Right lobe of liver (tissue), 6 donors: ENCODE measurements around the gene NT5DC1. TPM values are rescaled to one million over a fixed set of nuclear protein-coding genes. Genes with fewer than 3 reads are reported as not detected.

ENCODE experiments used
- ATAC-seq, 4 donors: fragments of 200-7000 bp; cut with Tn5 transposase; one replicate each; pipeline ENCODE4 v1.9.1; 2020; ENCODE audit warnings: mild to moderate bottlenecking in 4 of 4, moderate library complexity in 4 of 4
- DNase-seq, 3 donors: peaks; one replicate each; pipeline ENCODE4 v3.0.0-alpha.2; 2020
- H3K27ac ChIP-seq, 3 donors: fragments of 200-600 bp; one replicate each; pipeline ENCODE4 v1.8.0; 2022
- H3K27me3 ChIP-seq, 2 donors: fragments of 200-600 bp; one replicate each; pipeline ENCODE4 v1.8.0; 2022
- H3K36me3 ChIP-seq, 4 donors: fragments of 200-600 bp; sonication (generic) in 1 of 4; one replicate each; pipeline versions ENCODE4 v1.5.1 to v1.8.0; 2017 to 2022; ENCODE audit warnings: control low read depth in 1 of 4
- H3K4me1 ChIP-seq, 4 donors: fragments of 200-600 bp; sonication (generic) in 1 of 4; one replicate each; pipeline versions ENCODE4 v1.5.1 to v1.8.0; 2017 to 2022; ENCODE audit warnings: control low read depth in 1 of 4
- H3K4me3 ChIP-seq, 3 donors: fragments of 200-600 bp; one replicate each; pipeline ENCODE4 v1.8.0; 2022
- H3K9me3 ChIP-seq, 4 donors: fragments of 200-600 bp; sonication (generic) in 1 of 4; one replicate each; pipeline versions ENCODE4 v1.5.1 to v1.8.0; 2017 to 2022; ENCODE audit warnings: control low read depth in 1 of 4
- POLR2A ChIP-seq: fragments of 450-650 bp; IDR thresholded peaks from one replicate; pipeline ENCODE4 v1.6.1; 2017; ENCODE audit warnings: antibody characterized with exemption, mild to moderate bottlenecking
- WGBS: methylation state at CpG from one replicate; pipeline ENCODE4 v1.1.6; 2018; ENCODE audit warnings: low coverage, low lambda C conversion rate; ENCODE audit not compliant: insufficient coverage; ENCODE audit errors: missing lambda C conversion rate; 5-methylcytosine and 5-hydroxymethylcytosine counted together
- intact Hi-C, 2 donors: fragments of 100-400 bp; cut with DNase I; formaldehyde crosslinking; loops; one replicate each; pipeline versions ENCODE4 v1.11.2 to v1.14.1; 2022
- total RNA-seq, 6 experiments: library from RNA; depleted of rRNA in 2 of 6; stranded (reverse); fragments of >200 nt in 2 of 6; fragmentation: NEBNext Ultra II Directional in 3 of 6; extraction: Animal tissue kit (Norgen Biotek cat#: 25700) in 3 of 6; gene quantifications; one replicate each; pipeline versions ENCODE4 v1.1.0 to v1.2.4, GENCODE V29; 2016 to 2023
- TF ChIP-seq, protein P1 (sequence below), 4 donors: fragments of 200-600 bp in 3 of 4; fragments of 450-650 bp in 1 of 4; IDR thresholded peaks; one replicate each; pipeline versions ENCODE4 v1.5.1 to v1.8.0; 2016 to 2022; ENCODE audit warnings: antibody characterized with exemption in 4 of 4, mild to moderate bottlenecking in 2 of 4
- donor health status: DM: no; HTN: yes; CAD: no.
- donor health status: DM: no; HTN: no; CAD: no.
- donor health status: DM: no; HTN: no; CAD: no.
- donor health status: DM: no; HTN: yes; CAD: no.
- donor health status: DM: no; HTN: yes; CAD: no.

Gene NT5DC1
- total RNA-seq, 6 experiments from 2014 or later = 8.5 to 49.1 (median 34.8) TPM

DNA sequence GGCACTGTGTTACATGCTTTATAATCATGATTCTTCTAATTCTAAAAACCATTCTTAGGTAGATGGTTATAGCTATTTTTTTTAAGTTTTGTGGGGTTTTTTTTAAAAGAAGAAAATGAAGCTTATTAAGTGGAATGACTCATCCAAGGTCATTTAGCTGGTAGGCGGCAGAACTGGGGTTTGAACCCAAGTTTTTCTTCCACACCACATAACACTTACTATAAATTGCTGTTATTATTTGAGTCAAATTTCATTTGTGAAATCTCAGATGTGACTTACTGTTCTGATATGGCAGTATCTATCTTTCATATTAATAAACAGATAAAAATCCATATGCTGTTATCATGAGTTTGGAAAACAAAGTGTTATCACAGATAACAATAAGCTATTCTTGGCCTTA, 35.7 kb downstream of the NT5DC1 start:
- TF ChIP-seq, protein P1, sequence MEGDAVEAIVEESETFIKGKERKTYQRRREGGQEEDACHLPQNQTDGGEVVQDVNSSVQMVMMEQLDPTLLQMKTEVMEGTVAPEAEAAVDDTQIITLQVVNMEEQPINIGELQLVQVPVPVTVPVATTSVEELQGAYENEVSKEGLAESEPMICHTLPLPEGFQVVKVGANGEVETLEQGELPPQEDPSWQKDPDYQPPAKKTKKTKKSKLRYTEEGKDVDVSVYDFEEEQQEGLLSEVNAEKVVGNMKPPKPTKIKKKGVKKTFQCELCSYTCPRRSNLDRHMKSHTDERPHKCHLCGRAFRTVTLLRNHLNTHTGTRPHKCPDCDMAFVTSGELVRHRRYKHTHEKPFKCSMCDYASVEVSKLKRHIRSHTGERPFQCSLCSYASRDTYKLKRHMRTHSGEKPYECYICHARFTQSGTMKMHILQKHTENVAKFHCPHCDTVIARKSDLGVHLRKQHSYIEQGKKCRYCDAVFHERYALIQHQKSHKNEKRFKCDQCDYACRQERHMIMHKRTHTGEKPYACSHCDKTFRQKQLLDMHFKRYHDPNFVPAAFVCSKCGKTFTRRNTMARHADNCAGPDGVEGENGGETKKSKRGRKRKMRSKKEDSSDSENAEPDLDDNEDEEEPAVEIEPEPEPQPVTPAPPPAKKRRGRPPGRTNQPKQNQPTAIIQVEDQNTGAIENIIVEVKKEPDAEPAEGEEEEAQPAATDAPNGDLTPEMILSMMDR (IDR thresholded peaks at IDR 0.05) = no peak
- TF ChIP-seq POLR2A = no peak
- no peaks in the 10 kb centered on the region for H3K36me3 ChIP-seq
- no peak for ATAC-seq
- no peaks in the 10 kb centered on the region for H3K27me3 ChIP-seq
- no peaks in the 10 kb centered on the region for H3K4me1 ChIP-seq
- no peak overlapping the region for H3K27ac ChIP-seq
- no peak overlapping the region for H3K4me3 ChIP-seq
- no peak for DNase-seq
- WGBS = 90% methylated on average over 1 of the region's 1 CpG
- H3K9me3 ChIP-seq = no peaks in the 10 kb centered on the region
- intact Hi-C loops = no loop called here

DNA sequence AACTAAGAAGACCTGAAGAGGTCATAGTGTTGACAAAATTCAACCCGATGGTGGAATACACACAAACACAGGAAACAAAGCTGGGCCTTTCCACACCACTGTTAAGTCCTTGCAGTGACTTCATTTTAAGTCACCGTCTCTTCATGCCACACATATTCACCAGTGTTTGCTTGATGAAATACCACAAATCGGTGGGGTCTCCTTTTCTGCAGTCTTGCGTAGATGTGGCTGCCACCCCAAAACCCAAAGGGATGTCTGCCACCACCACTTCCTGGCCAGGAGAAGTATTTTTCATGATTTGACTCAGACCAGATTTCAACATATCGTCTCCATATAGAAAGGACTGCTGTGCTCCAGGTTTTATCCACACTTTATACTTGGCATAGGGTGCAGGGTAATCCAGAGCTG, 36.3 kb downstream of the NT5DC1 start:
- WGBS = 86% methylated on average over 5 of the region's 5 CpGs
- DNase-seq = no peak
- Histone ChIP-seq H3K27ac (no peak overlapping the region), H3K9me3 (no peaks in the 10 kb centered on the region), H3K4me1 (no peaks in the 10 kb centered on the region), H3K36me3 (no peaks in the 10 kb centered on the region), H3K4me3 (no peak overlapping the region), H3K27me3 (no peaks in the 10 kb centered on the region)
- intact Hi-C loops = no loop called here
- no peak for ATAC-seq
- TF ChIP-seq, protein P1 (IDR thresholded peaks at IDR 0.05) = no peak
- no peak for TF ChIP-seq POLR2A

DNA sequence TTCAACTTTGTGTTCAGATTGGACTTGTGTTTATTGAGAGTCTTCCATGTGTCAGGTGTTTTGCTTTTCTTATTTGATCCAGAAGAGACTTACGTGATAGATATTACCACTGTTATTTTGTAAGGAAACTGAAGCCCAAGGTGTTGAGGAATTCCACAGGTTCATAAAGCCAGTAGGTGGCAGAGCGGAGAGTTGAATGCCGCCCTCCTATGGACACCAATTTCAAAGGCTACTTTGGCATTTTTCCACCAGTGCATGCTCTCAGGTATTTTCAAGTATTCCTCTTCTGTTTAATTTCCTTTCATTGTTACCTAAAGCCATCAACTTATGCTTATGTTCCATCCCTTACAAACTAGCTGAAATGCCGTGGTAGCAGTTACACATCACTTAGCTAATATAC, 39.3 kb downstream of the NT5DC1 start:
- ATAC-seq (no peak), DNase-seq (no peak)
- H3K9me3 ChIP-seq = no peaks in the 10 kb centered on the region
- intact Hi-C loops = no loop called here
- H3K4me3 ChIP-seq = no peak overlapping the region
- WGBS = 98% methylated on average over 4 of the region's 4 CpGs
- TF ChIP-seq, protein P1 (IDR thresholded peaks at IDR 0.05) = peak in 1 of 4 donors; percentile 13
- no peak for TF ChIP-seq POLR2A
- no peaks in the 10 kb centered on the region for H3K36me3 ChIP-seq
- H3K27me3 ChIP-seq = no peaks in the 10 kb centered on the region
- H3K4me1 ChIP-seq = no peaks in the 10 kb centered on the region
- H3K27ac ChIP-seq = no peak overlapping the region

DNA sequence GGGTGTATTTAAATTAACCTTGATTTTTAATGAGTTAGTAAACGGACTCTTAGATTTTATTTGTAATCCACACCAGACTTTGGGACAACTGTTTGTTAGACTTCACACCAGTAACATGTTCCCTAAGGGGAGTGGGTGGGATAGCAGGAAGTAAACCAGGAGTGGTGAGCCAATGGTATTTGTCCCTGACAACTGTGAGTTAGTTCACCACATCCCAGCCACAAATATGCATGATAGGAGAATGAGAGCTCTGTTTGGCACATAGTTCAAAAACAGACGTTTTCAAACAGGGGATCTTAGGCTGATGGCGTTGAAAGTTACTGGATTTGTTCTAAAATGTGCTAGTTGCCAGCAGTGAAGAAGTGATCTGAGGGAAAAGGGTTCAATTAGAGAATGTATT, 44.0 kb downstream of the NT5DC1 start:
- Histone ChIP-seq H3K4me3 (no peak overlapping the region), H3K27ac (no peak overlapping the region), H3K27me3 (no peaks in the 10 kb centered on the region), H3K4me1 (peaks cover 0 to 4% (median 0%) of the 10 kb centered on the region in 4 donors), H3K36me3 (no peaks in the 10 kb centered on the region), H3K9me3 (no peaks in the 10 kb centered on the region)
- no peak for TF ChIP-seq POLR2A
- TF ChIP-seq, protein P1 (IDR thresholded peaks at IDR 0.05) = no peak
- ATAC-seq (no peak), DNase-seq (no peak)
- WGBS = 77% methylated on average over 3 of the region's 3 CpGs
- intact Hi-C loops = no loop called here
